NCI-H1105 (cell line): ENCODE measurements around the gene REPS2.
"Not testable (repeated sequence)": the region's sequence is repeated elsewhere in the genome, so short reads cannot be mapped to it uniquely, and the experiment has no call there.

Source experiments
- DNase-seq: peaks from one replicate; lab custom pipeline; 2025; lab: John Stamatoyannopoulos, UW

Gene REPS2

GRCh38 chrX:16964976-16965375, 18.5 kb downstream of the REPS2 start:
- DNase-seq: not testable (repeated sequence)

GRCh38 chrX:16966752-16967448, 20.4 kb downstream of the REPS2 start:
- no peak for DNase-seq

GRCh38 chrX:16968753-16969152, 22.3 kb downstream of the REPS2 start:
- not testable (repeated sequence) for DNase-seq

- DNase-seq: no peak
Measured at GRCh38 chrX:16970977-16971376, 24.5 kb downstream of the REPS2 start.

- no peak for DNase-seq
Measured at GRCh38 chrX:16971694-16972093, 25.2 kb downstream of the REPS2 start.

- no peak for DNase-seq
Measured at GRCh38 chrX:16975233-16975632, 28.8 kb downstream of the REPS2 start.

GRCh38 chrX:16977771-16978170, 31.3 kb downstream of the REPS2 start:
- no peak for DNase-seq

GRCh38 chrX:16978193-16978984, 31.9 kb downstream of the REPS2 start:
- no peak for DNase-seq

- DNase-seq: no peak
Measured at GRCh38 chrX:16979226-16979625, 32.8 kb downstream of the REPS2 start.

GRCh38 chrX:16981209-16981608, 34.8 kb downstream of the REPS2 start:
- no peak for DNase-seq

GRCh38 chrX:16981980-16982379, 35.5 kb downstream of the REPS2 start:
- no peak for DNase-seq

- DNase-seq: no peak
Measured at GRCh38 chrX:16983051-16983450, 36.6 kb downstream of the REPS2 start.

- DNase-seq: no peak
Measured at GRCh38 chrX:16985286-16985685, 38.8 kb downstream of the REPS2 start.

- no peak for DNase-seq
Measured at GRCh38 chrX:16986169-16986568, 39.7 kb downstream of the REPS2 start.

- no peak for DNase-seq
Measured at GRCh38 chrX:16989750-16990149, 43.3 kb downstream of the REPS2 start.

GRCh38 chrX:16990839-16991238, 44.4 kb downstream of the REPS2 start:
- no peak for DNase-seq

GRCh38 chrX:16992445-16992844, 46.0 kb downstream of the REPS2 start:
- DNase-seq: no peak

- no peak for DNase-seq
Measured at GRCh38 chrX:16992951-16993350, 46.5 kb downstream of the REPS2 start.

- DNase-seq: no peak
Measured at GRCh38 chrX:16993791-16994318, 47.4 kb downstream of the REPS2 start.

- DNase-seq: no peak
Measured at GRCh38 chrX:16994736-16995135, 48.3 kb downstream of the REPS2 start.

- DNase-seq: no peak
Measured at GRCh38 chrX:16997313-16997712, 50.9 kb downstream of the REPS2 start.

GRCh38 chrX:16999275-16999674, 52.8 kb downstream of the REPS2 start:
- DNase-seq: no peak

GRCh38 chrX:17000751-17001150, 54.3 kb downstream of the REPS2 start:
- no peak for DNase-seq
